Fibroblast of skin of right quadriceps (primary cell): ENCODE data around the gene ELP4.
"Not testable (repeated sequence)": the region's sequence is repeated elsewhere in the genome, so short reads cannot be mapped to it uniquely, and the experiment has no call there.

Experiments used
- DNase-seq: peaks from one replicate; pipeline ENCODE4 v3.0.0-alpha.2; 2013

The ELP4 gene

GRCh38 chr11:31558001-31558400, 48.4 kb downstream of the ELP4 start:
- DNase-seq = no peak

GRCh38 chr11:31560842-31561476, 51.4 kb downstream of the ELP4 start:
- no peak for DNase-seq

DNA sequence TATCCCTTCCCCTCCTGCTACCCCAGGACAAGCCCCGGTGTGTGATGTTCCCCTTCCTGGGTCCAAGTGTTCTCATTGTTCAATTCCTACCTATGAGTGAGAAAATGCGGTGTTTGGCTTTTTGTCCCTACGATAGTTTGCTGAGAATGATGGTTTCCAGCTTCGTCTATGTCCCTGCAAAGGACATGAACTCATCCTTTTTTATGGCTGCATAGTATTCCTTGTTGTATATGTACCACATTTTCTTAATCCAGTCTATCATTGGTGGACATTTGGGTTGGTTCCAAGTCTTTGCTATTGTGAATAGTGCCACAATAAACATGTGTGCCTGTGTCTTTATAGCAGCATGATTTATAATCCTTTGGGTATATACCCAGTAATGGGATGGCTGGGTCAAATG, 55.0 kb downstream of the ELP4 start:
- DNase-seq = not testable (repeated sequence)

- DNase-seq = not testable (repeated sequence)
These were observed 64.6 kb downstream of the ELP4 start for GRCh38 chr11:31574133-31574532.

DNA sequence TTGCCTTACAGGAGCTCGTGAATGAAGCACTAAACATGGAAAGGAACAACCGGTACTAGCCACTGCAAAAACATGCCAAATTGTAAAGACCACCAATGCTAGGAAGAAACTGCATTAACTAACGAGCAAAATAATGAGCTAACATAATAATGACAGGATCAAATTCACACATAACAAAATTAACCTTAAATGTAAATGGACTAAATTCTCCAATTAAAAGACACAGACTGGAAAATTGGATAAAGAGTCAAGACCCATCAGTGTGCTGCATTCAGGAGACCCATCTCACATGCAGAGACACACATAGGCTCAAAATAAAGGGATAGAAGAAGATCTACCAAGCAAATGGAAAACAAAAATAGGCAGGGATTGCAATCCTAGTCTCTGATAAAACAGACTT, 66.2 kb downstream of the ELP4 start:
- not testable (repeated sequence) for DNase-seq

- DNase-seq = not testable (repeated sequence)
These were observed 69.8 kb downstream of the ELP4 start for GRCh38 chr11:31579412-31579811.

DNA sequence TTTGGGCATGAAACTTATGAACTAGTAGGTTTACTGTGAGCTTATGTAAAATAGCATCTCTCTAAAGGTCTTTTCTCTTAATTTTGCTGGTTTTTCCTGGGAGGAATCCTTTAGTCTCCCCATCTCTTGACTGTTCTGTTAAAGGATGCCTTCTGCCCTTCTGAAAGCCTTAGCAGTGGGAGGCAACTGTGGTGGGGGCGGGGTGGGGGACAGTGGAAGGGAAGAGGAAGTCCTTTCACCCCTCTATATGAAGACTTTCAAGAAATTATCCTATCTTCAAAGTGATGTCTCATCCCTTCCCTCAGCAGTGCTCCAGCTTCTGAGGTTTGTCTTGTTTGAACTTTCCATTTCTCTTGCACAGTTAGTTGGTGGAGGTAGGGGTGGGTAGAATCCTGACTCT, 73.1 kb downstream of the ELP4 start:
- no peak for DNase-seq

- DNase-seq = no peak
These were observed 88.9 kb downstream of the ELP4 start for GRCh38 chr11:31598454-31598853.

- DNase-seq = no peak
These were observed 92.2 kb downstream of the ELP4 start for GRCh38 chr11:31601635-31602282.

DNA sequence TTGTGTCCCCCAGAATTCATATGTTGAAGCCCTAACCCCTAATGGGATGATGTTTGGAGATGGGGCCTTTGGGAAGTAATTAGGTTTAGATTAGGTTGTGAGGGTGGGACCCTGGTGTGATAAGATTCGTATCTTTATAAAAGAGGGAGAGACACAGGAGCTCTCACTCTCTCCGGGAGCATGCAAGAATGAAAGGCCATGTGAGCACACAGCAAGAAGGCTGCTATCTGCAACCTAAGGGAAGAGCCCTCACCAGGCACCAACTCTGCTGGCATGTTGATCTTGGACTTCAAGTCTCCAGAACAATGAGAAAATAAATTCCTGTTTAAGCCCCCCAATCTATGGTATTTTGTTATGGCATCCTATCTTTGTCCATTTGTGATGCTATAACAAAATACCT, 97.3 kb downstream of the ELP4 start:
- DNase-seq = no peak

GRCh38 chr11:31607914-31608313, 98.3 kb downstream of the ELP4 start:
- no peak for DNase-seq

- DNase-seq = no peak
These were observed 99.4 kb downstream of the ELP4 start for GRCh38 chr11:31608995-31609394.

DNA sequence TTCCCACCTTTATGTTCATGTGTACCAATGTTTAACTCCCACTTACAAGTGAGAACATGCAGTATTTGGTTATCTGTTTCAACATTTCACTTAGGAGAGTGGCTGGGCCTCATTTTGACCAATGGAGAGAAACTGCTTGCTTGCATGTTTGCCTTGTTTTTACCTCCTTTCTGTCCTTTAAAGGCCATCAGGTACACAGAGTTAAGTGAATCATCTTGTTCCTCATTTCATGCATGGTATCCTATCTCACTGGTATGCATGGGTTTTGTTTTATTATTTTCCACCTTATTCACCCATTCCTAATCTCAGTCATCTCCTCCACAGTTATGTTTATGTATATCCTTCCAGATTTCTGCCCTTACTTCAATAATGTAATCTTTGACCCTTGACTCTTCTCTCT, 101.0 kb downstream of the ELP4 start:
- no peak for DNase-seq

GRCh38 chr11:31617246-31617645, 107.7 kb downstream of the ELP4 start:
- DNase-seq = no peak

GRCh38 chr11:31619980-31620379, 110.4 kb downstream of the ELP4 start:
- DNase-seq = no peak

DNA sequence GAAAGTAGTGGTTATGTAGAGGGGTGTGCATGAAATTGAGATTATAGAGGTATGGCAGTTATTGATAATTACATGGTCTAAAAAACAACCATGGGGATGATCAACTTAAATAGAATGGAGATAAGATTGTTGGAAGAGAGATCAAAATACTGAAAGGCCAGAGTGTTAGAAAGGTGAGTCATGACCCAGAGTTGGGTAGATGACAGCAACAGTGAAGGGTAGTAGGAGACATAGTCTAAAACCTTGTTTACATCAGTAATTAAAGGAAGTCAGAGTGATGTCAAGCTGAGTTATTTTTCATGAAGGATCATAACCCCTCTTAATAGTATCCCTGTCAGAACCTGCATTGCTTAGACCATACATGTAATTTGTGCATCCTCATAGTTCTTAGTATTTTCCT, 110.9 kb downstream of the ELP4 start:
- DNase-seq = no peak

DNA sequence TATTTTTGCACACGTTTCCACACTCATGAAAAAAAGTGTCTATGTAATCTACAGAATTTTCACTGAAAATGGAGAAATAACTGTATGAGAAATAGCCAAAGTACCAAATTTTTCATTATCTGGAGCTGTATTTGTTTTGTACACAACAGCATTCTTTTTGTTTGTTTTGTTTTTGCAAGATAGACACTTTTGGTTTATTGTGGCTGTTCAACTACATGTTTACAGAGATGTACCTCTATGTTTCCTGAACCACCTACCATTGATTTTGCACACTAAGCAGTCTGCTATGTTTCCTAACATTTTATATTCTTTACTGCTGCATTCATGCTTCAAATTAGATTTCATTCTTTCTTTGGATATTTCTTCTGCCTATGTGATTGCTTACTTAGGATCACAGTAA, 116.3 kb downstream of the ELP4 start:
- DNase-seq = no peak

- DNase-seq = no peak
These were observed 118.5 kb downstream of the ELP4 start for GRCh38 chr11:31628111-31628510.

- DNase-seq = no peak
These were observed 127.4 kb downstream of the ELP4 start for GRCh38 chr11:31636983-31637382.

DNA sequence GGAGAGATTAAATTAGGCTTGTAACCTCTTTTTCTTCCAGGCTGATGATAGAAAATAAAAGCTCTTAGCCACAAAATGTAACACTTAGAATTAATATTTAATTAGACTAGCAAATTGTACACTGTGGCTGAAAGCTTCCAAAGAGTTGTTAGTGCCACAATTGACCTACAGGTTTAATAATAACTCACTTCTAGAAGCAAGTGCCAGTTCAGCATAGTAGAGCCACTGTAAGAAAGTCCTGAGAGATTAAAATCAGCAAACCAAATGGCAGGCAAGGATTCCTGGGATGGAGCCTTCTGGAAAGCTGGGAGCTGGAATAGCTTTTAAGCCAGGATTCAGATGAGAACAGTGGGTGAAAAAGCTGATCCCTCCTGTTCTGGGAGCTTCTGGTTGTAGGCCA, 131.0 kb downstream of the ELP4 start:
- DNase-seq = no peak

DNA sequence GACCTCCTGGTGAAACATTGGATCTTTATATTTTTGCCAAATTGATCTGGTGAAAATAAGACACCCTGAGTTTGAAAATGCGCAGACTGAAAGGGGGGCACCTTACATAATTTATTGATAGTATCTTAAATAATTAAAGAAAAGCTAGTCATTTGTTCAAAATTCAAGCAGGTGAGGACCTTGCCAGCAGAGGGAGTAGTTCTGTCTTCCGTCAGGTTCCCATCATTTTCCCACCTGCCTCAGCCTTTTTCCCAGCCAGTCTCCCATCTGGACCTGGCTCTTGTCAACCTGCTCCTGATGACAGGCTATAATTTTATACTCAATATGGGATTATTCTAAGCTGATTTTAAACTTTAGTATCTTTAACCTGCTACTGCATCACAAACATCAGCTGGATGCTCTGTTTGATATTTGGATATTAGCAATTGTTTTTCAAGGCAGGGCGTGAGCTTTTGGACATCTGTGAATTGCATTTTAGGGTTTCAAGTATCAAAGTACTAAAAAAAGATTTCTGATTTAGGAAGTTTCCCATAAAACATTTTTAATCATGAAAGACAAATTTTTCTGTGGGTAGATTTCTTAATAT, 132.0 kb downstream of the ELP4 start:
- DNase-seq = peak; percentile 18

DNA sequence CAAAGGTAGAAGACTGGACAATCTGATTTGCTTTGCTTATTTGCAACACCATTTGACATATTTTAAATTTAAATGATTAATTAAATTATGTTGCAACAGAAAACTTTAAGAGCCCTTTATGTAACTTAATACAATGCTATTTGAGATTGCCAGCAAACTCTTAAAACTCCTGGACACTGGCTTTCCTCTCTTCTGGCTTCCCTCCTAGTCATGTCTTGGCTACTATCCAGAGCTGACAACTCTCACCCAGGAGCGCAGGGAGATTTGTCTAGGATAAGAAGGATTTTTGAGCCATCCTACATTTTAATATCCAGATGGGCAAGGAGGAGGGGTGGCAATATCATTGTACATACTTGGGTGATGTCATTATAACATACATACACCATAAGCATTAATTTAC, 134.3 kb downstream of the ELP4 start:
- DNase-seq = peak; percentile 69

DNA sequence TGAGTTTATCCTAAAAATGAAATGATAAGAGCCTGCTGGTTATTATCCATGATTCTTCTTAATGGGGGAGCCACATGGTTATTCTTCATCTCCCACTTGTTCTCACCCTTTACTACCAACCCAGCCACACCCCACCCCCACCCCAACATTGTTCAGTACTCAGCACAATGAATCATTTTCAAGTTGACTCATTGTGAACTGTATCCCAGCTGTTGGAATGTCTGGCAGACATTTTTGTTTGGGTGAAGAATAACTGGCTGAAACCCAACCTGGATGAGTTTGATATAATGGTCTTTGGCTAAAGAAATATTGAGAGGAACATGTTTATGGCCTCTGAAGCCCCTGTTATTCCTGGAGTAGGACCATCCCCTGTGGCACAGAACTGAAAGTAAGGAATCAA, 136.2 kb downstream of the ELP4 start:
- DNase-seq = peak; percentile 88

DNA sequence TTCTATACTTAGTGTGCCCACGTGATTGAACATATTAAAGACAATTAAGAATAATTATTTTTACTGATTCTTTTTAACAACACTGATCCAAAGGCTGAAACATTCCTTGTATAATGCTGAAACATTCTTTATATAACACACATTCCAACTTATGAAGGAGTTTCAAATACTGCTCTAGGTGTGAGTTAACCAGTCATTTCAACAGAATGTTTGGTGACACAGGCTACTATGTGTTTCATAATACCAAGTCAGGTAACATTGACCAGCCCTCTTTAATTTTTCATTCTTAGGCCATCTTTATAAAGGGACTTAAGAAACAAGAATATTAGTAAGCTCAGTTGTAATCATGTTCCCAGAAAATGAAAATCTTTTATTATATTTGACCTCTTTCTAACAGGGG, 136.6 kb downstream of the ELP4 start:
- peak; percentile 6 for DNase-seq
